HG02885 (cell line): ENCODE measurements around the gene MGME1.
A peak's percentile ranks its signal among the peaks of the same experiment; 100 is the strongest.
"Not testable (repeated sequence)": the region's sequence is repeated elsewhere in the genome, so short reads cannot be mapped to it uniquely, and the experiment has no call there.

Experiments
- ATAC-seq: cut with Tn5 transposase; IDR thresholded peaks from one replicate; pipeline ENCODE4 v1.9.1; 2021; ENCODE audit warnings: mild to moderate bottlenecking; ENCODE audit not compliant: unreplicated experiment, poor library complexity

Gene MGME1

DNA sequence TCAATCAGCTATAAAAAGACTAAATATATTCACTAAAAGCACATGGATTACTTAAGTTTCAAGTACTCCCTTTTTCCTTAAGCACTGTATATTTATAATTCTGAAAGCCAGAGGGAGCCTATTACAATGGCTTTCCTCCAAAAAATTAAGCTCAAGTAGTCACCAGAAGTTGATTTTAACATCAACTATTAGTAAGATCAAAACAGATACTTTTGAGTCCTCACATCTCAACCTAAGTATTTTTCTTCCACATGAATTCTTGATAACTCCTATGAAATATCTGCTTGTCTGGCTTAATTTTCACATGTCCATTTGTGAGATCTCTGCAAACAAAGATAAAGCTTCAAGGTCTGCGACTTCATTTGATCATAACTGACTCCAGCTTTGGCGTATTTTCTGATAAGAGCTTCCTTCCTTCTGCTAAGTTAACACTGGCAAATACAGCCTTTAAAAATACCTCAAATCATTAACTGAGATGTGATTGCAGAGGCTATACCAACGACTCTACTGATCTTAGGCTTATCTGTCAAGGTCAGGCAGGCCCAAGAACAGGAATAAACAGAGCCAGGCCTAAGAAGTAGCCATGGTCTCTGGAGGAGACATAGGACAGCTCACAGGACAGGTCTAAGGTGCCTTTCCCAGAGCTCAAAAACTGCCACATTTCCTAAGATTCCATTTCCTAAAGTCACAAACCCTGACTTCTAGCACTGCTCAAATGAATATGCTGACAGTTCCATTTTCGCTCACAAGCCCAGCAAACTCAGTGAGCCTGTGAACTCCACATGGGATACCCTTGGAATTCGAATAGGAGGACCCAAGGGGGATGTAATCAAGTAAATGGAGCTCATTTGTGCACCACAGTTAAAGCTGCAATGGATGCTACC, 10.2 kb upstream of the MGME1 start:
- ATAC-seq = no peak

DNA sequence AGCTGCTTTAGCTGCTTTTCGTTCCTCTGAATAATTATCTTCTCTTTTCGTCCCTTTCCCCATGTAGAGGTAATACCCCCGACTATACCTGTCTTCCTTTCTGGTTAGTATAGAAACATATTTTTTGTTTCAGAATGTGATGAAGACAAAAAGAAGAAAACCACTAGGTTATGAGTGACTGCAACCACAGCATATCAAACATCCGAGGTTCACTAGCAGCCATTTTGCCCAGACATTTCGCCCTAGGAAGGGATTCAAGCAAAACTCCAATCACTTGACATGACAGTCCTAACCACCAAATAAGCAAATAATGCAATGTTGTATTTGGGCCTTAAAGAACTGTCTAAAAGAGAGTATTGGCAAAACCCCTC, 9.6 kb upstream of the MGME1 start:
- ATAC-seq = no peak

DNA sequence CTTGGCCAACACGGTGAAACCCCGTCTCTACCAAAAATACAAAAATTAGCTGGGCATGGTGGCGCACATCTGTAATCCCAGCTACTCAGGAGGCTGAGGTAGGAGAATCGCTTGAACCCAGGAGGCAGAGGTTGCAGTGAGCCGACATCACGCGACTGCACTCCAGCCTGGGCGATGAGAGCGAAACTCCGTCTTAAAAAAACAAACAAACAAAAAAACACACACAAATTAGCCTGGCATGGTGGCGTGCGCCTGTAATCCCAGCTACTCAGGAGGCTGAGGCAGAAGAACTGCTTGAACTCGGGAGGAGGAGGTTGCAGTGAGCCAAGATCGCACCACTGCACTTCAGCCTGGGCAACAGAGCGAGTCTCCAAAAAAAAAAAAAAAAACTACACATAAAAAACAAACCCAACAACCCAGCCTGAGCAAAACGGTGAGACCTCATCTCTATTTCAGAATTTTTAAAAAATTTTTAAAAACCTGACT, 8.4 kb upstream of the MGME1 start:
- ATAC-seq = not testable (repeated sequence)

DNA sequence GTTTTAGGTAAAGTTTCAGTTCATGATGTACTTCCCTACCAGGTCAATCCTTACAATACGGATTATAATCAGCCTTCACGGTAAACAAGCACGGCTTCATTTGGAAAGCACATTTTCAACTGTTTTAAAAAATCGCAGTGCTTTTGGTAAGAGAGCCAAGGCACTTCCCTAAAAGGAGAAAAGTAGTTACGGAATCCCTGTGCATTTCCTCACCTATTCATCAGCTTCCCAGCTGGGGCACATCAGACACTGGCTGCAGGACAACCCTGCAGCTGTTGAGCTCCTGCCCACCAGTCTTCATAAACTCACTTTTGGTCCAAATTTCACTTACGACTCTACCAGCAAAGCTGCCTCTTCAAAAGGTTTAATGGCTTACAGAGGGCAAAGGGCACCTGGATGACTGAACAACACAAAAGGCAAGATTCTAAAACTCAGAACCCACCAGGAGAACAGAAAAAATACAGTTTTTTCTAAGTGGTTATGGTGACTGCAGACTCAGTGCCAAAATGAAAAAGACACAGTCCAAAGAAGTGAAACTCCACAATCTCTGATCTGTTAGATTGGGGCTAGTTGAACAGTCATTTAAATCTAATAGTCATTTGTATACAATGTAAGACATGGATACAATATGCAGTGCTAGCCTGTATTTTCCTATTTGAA, 7.8 kb upstream of the MGME1 start:
- no peak for ATAC-seq

DNA sequence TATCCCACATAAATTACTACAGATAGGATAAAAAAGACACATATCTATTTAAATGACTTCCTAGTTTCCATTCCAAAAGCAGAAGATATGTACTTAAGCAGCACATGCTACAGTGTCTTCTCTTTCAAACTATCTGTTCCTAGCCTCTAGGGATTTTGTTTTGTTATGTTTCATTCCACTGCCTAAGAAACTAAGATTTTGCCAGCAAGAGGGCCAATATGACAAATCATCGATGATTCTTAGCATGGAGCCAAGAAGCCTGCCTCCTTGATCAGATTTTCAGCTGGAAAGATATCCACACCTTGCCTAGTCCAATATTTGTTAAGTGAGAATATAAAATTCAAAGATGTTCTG, 7.3 kb upstream of the MGME1 start:
- ATAC-seq = no peak

DNA sequence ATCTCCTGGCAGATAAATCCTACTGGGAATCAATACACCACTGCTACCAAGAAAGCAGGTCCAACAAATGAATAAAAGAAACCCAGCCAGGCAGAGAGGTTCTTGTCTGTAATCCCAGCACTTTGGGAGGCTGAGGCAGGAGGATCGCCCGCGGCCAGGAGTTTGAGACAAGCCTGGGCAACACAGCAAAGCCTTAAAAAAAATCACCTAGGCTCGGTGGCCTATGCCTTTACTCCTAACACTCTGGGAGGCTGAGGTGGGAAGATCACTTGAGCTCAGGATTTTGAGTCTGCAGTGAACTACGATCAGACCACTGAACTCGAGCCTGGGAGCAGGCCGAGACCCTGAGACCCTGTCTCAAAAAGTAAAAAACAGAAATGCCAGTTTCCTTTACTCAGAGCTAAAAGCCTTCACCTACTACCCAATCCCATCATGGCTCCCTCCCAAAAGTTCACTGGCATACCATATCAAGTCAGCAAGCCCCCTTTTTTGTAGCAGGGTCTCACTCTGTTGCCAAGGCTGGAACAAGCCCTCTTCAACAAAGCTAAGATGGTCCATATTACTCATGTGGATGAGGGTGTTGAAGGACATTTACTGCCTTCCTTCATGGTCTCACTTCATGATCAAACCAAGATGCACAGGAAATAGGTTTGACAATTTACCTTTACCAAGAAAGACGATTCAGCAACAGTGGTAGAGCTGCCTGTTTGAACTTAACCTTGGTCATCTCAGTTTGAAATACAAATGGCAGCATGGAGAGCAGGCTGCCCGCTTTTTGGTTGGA, 5.5 kb upstream of the MGME1 start:
- ATAC-seq = no peak

DNA sequence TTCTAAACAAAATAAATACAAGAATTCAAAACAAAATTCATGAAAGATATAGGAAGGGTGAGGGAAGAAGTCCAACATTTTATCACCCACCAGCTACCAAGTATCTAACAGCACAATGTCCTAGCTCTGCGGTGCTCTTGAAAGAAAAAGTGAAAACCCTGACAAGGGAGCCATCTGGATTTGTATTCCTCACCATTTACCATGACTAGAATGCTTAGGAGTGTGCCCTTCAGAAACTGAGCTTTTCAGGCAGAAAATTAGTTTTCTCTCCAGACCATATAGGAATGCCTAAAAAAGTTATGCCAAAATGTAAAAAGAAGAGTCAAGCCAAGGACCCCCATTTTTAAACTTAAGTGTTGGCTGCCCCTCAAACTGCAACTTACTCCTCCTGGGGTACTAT, 4.7 kb upstream of the MGME1 start:
- ATAC-seq = no peak

DNA sequence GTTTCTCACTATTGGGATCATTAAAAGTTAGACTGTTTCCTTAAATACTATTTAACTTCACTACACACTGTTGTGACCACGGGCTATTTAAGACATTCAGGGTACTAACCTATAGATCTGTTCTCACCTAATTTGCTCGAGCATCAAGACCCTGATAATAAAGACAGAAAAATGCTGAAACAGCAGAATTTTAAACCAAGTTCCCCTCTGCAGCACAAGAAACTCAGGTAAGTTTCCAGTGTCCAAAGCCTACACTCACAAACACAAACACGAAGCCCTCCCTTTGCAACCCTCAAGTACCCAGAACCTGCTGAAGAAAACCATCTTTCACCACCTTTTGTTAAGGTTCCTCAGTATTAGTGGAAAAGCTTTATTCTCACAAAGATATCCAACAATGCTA, 4.2 kb upstream of the MGME1 start:
- ATAC-seq = no peak

DNA sequence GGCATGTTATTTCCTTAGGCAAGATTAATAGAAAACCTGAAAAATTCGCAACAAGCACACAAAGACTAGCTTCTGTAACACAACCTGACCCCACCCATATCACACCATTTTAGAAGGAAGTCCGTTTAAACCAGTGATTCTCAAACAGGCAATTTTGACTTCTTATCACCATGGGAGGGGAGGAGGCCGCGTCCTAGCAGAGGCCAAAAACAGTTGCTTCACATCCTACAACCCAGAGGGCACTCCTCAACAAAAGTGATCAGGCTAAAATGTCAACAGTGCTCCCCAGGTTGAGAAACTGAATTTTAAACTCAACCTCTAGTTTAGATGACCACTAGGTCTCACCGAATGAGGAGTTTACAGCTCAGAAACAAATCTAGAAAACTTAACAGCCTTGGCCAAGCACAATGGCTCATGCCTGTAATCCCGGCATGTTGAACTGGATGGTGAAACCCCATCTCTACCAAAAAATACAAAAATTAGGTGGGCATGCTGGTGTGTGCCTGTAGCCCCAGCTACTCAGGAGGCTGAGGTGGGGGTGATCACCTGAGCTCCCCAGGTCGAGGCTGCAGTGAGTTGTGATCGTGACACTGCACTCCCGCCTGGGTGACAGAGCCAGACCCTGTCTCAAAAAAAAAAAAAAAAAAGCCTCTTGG, 3.6 kb upstream of the MGME1 start:
- no peak for ATAC-seq

DNA sequence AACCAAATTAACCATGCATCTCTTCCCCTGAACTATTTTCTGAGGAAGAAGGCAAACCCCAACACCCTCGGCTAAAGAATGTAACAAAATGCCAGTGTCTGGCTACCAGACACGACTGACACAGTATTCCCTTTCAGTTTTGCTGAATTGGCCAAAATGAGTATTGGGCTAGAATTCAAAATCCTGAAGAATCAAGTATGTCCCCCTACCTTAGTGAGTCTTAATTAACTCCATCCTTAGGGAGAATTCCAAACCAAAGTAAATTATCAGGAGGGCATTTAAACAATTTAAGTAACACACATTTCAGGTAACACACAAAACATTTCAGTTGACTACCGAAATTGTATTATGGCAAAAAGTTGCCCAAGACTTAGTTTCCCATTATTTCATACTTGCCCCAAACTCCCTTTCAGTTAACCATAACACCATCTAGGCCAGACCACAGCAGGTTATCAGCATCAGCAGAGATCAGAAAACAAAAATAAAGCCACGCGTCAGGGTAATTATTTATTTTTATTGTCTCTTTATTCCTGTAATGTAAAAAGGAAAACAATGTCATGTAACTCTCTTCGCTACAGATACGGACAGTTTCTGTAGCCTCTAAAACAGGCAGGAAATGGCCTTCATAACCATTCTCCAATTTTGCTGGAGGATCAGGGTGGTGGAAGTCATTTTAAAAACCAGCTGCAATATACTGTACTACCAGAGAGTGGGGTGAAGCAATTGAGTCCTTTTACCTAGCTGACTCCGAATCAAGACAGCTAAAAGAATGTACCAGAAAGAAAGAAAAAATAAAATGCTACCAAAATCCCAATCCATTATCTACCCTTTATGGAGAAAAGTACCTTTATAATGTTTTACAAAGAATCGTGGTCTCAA, 2.1 kb upstream of the MGME1 start:
- ATAC-seq = no peak

DNA sequence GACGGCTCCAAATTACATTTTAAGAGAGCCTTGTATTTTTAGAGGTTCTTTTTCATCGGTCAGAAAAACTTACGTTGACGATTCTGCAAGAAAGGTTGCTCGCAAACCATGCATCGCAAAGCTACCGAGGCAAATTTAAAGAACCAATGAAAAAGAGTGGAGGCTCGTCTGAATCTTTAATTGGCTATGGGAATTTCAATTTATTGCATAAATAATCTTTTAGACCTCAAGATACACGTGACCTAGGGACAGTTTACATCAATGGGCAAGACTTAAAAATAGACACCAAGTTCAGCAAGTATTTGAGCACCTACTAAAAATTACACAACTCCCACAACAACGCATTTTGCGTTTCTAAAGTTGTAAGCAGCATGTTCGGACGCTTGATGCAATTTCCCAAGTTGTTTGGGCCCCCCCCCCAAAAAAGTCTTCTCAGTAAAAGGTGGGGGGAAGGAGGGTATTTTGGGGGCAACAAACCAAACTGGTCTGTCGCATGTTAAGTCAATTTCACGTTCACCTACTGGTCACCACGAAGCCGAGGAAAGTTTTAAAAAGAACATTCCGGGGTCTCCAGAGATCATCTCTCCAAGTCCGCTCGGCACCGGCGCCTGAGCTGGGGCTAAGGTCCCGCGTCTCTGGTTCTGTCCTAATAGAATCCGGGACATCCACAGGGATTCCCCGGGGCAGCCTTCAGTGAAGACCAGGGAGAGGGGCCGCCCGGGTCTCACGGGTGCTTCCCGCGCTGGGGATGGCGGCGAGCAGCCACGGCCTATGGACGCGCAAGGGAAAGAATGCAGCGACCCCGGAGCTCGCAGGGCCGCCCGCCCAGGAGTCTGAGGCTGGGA, 1.1 kb upstream of the MGME1 start:
- no peak for ATAC-seq

DNA sequence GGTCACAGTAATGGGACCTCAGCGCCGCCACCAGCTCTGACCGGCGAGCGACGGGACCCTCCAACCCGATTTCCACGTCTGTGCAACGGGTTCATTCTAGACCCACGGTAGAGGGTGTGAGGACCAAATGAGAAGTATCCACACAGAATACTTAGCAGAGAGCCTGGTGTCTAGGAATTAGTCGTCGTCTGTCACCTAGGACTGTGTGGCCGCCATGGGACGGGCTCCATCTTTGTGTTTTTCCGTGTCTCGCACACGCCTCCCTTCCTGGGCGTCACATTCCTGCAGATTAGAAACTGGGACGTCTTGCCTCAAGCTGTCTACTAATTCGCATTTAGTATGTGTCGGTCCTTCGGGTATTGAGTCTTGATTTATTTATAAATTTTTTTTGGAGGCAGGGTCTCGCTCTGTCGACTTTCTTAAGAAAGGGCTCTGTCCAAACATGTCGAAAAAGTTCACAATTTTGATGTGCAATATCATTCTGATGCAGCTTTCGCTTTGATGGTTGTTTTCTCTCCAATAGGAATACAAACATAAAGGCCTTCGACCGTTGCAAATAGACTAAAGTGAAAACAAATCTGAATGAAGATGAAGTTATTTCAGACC, 563 bp downstream of the MGME1 start:
- peak; percentile 8 for ATAC-seq

DNA sequence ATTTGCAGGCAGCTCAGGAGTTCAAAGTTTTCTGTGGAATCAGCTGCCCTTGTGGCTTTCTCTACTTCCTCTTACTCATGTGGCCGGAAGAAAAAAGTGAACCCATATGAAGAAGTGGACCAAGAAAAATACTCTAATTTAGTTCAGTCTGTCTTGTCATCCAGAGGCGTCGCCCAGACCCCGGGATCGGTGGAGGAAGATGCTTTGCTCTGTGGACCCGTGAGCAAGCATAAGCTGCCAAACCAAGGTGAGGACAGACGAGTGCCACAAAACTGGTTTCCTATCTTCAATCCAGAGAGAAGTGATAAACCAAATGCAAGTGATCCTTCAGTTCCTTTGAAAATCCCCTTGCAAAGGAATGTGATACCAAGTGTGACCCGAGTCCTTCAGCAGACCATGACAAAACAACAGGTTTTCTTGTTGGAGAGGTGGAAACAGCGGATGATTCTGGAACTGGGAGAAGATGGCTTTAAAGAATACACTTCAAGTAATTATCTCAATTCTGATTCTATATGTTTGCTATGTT, 1.1 kb downstream of the MGME1 start:
- ATAC-seq = no peak

DNA sequence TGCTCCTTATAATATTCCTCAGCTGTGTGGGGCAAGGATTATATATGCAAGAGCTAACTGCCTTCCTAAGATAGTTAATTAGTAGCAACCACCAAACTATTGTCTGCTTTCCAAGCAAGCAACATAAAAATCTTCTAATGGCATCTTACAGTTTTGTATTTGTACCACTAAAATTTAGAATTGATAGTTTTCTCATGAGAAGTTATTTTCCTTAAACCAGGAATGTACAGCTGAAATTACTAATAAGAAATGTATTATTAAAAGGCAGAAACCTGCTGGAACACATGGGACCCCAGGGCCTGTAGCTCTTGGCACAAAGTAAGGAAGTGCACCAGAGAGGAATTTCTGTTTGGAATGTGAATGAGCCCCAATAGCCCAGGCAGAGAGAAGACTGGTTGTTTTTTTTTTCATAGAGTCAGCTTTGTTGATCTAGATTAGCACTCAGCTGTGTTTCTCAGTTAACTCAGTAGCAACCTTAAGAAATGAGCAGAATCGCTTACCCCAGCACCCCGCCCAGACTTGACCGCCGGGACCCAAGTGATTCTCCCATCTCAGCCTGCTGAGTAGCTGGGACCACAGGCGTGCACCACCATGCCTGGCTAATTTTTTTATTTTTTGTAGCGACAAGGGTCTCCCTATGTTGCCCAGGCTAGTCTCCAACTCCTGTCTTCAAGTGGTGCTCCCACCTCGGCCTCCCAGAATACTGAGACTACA, 2.6 kb downstream of the MGME1 start:
- no peak for ATAC-seq

DNA sequence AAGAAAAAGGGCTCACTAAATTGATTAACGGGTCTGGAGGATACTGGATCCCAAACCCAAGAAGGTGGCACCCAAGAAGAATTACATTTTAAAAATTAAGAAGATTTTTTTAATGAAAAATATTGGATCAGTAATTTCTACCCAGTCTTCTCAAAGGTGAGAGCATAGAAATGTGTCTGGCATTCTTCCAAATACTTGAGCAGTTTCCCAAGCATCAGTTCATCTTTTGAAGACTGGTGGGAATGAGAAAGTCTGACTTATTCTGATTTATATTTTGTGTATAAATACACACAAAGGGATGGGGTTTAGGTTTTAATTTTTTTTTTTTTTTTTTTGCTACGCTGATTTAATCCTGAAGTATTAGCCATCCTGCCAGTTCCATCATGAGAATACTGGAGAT, 3.3 kb downstream of the MGME1 start:
- ATAC-seq = no peak

DNA sequence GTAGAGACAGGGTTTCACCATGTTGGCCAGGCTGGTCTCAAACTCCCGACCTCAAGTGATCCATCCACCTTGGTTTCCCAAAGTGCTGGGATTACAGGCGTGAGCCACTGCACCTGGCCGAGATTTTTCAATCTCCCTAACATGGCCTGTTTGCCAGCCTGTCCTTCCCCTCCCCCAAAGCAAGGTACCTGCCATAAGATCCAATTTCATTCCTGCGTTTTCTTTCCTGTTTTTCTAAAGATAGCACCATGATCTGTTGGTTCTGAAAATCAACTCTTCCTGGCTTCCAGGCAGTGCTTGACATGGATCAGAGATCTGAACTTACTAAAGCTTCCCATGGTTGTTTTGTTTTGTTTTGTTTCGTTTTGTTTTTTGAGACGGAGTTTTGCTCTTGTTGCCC, 7.5 kb downstream of the MGME1 start:
- no peak for ATAC-seq

DNA sequence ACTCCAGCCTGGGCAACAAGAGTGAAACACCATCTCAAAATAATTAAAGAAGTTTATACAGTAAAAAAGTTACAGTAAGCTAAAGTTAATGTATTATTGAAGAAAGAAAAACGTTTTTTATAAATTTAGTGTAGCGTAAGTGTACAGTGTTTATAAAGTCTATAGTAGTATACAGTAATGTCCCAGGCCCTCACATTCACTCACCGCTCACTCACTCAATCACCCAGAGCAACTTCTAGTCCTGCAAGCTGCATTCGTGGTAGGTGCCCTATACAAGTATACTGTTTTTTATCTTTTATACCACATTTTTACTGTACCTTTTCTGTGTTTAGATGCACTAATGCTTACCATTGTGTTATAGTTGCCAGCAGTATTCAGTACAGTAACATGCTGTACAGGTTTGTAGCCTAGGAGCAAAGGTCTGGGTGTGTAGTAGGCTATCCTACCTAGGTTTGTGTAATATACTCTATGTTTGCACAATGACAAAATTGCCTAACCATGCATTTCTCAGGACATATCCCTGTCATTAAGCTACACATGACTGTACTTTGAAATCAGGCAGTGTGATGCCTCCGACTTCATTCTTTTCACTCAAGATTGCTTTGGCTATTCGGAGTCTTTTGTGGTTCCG, 16.7 kb downstream of the MGME1 start:
- ATAC-seq = no peak
